Embryonic facial prominence (tissue), 1 donor: Measurements from ENCODE around the gene ACBD6.

ENCODE experiments used
- DNase-seq: peaks from one replicate; pipeline ENCODE4 v3.0.0-alpha.2; 2016; ENCODE audit errors: extremely low spot score

Gene ACBD6

GRCh38 chr1:180255536-180256340, 246.6 kb downstream of the ACBD6 start:
- no peak for DNase-seq

- no peak for DNase-seq
Observed at GRCh38 chr1:180254854-180255253, 247.5 kb downstream of the ACBD6 start.

- no peak for DNase-seq
Observed at GRCh38 chr1:180254496-180254819, 247.9 kb downstream of the ACBD6 start.

GRCh38 chr1:180253585-180254495, 248.5 kb downstream of the ACBD6 start:
- no peak for DNase-seq

- no peak for DNase-seq
Observed at GRCh38 chr1:180252638-180253536, 249.5 kb downstream of the ACBD6 start.

GRCh38 chr1:180251526-180252305, 250.7 kb downstream of the ACBD6 start:
- DNase-seq = no peak

- DNase-seq = no peak
Observed at GRCh38 chr1:180250883-180251509, 251.4 kb downstream of the ACBD6 start.

- no peak for DNase-seq
Observed at GRCh38 chr1:180250499-180250770, 251.9 kb downstream of the ACBD6 start.

- no peak for DNase-seq
Observed at GRCh38 chr1:180249725-180250498, 252.5 kb downstream of the ACBD6 start.

GRCh38 chr1:180248731-180249681, 253.4 kb downstream of the ACBD6 start:
- DNase-seq = no peak

GRCh38 chr1:180248176-180248575, 254.2 kb downstream of the ACBD6 start:
- no peak for DNase-seq

GRCh38 chr1:180247580-180247979, 254.8 kb downstream of the ACBD6 start:
- no peak for DNase-seq

- DNase-seq = no peak
Observed at GRCh38 chr1:180247061-180247460, 255.3 kb downstream of the ACBD6 start.

GRCh38 chr1:180246579-180246978, 255.8 kb downstream of the ACBD6 start:
- no peak for DNase-seq

- DNase-seq = no peak
Observed at GRCh38 chr1:180244840-180245239, 257.5 kb downstream of the ACBD6 start.

- DNase-seq = no peak
Observed at GRCh38 chr1:180243517-180244221, 258.7 kb downstream of the ACBD6 start.

GRCh38 chr1:180241716-180242544, 260.4 kb downstream of the ACBD6 start:
- no peak for DNase-seq
